Common myeloid progenitor, CD34-positive (primary cell): Measurements from ENCODE around the gene PDK3.
A peak's percentile ranks its signal among the peaks of the same experiment; 100 is the strongest.

Source experiments
- CTCF ChIA-PET: fragments of 350-600 bp; sonication (Branson Sonifier 250); formaldehyde crosslinking; loops from one replicate; lab custom pipeline; 2021; ENCODE audit warnings: antibody characterized with exemption; lab: Charles Lee
- POLR2A ChIA-PET: fragments of 350-600 bp; sonication (Branson Sonifier 250); formaldehyde crosslinking; loops from one replicate; lab custom pipeline; 2021; ENCODE audit warnings: antibody characterized with exemption; lab: Charles Lee
- DNase-seq, 3 donors: peaks; one replicate each; pipeline versions ENCODE4 v3.0.0 to v3.0.0-alpha.2; 2013
- H3K27ac ChIP-seq, 2 experiments: 1 replicate in 1 of 2; 2 replicates in 1 of 2; pipeline ENCODE4 v1.7.0; 2013; ENCODE audit warnings: inconsistent platforms in 2 of 2, low read length in 2 of 2, mild to moderate bottlenecking in 2 of 2, low read depth in 1 of 2, moderate library complexity in 1 of 2; ENCODE audit not compliant: severe bottlenecking in 2 of 2, insufficient read depth in 1 of 2, poor library complexity in 1 of 2
- H3K27me3 ChIP-seq, 5 experiments: replicated peaks in 2 of 5; 1 replicate in 3 of 5; 2 replicates in 2 of 5; pipeline versions ENCODE4 v1.6.1 to v1.7.0; 2013; ENCODE audit warnings: low read length in 4 of 5, mild to moderate bottlenecking in 2 of 5, moderate library complexity in 2 of 5, inconsistent platforms in 1 of 5; ENCODE audit not compliant: insufficient read depth in 5 of 5, control insufficient read depth in 4 of 5
- H3K36me3 ChIP-seq, 4 experiments: 1 replicate in 2 of 4; 2 replicates in 2 of 4; pipeline versions ENCODE4 v1.6.1 to v1.7.0; 2013; ENCODE audit warnings: low read length in 3 of 4, control low read depth in 1 of 4, mild to moderate bottlenecking in 1 of 4; ENCODE audit not compliant: control insufficient read depth in 4 of 4, insufficient read depth in 4 of 4
- H3K4me1 ChIP-seq, 4 experiments: 1 replicate in 3 of 4; 2 replicates in 1 of 4; pipeline versions ENCODE4 v1.6.1 to v1.7.1; 2013; ENCODE audit warnings: low read length in 3 of 4, mild to moderate bottlenecking in 3 of 4, control low read depth in 1 of 4, inconsistent platforms in 1 of 4, moderate library complexity in 1 of 4; ENCODE audit not compliant: control insufficient read depth in 4 of 4, insufficient read depth in 4 of 4; ENCODE audit errors: control extremely low read depth in 1 of 4
- H3K4me3 ChIP-seq, 7 experiments: 1 replicate in 4 of 7; 2 replicates in 3 of 7; pipeline versions ENCODE4 v1.5.1 to v1.7.0; 2013; ENCODE audit warnings: mild to moderate bottlenecking in 7 of 7, low read length in 6 of 7, moderate library complexity in 6 of 7, inconsistent platforms in 2 of 7, low read depth in 2 of 7, control low read depth in 1 of 7; ENCODE audit not compliant: insufficient read depth in 4 of 7, control insufficient read depth in 1 of 7; ENCODE audit errors: extremely low read depth in 1 of 7
- H3K9me3 ChIP-seq, 5 experiments: 1 replicate in 4 of 5; 2 replicates in 1 of 5; pipeline versions ENCODE4 v1.6.1 to v1.7.1; 2013; ENCODE audit warnings: low read length in 4 of 5, mild to moderate bottlenecking in 2 of 5, inconsistent platforms in 1 of 5, low read depth in 1 of 5, moderate library complexity in 1 of 5; ENCODE audit not compliant: control insufficient read depth in 4 of 5, insufficient read depth in 2 of 5; ENCODE audit errors: control extremely low read depth in 1 of 5
- WGBS: methylation state at CpG from one replicate; pipeline ENCODE4 v1.1.5; 2013; ENCODE audit not compliant: insufficient coverage; 5-methylcytosine and 5-hydroxymethylcytosine counted together

PDK3 gene

GRCh38 chrX:24498975-24499374 is 33.9 kb downstream of the PDK3 start:
- peaks cover 0 to 6% (median 0%) of the 10 kb centered on the region in 5 experiments for H3K27me3 ChIP-seq
- peaks cover 3 to 13% (median 7%) of the 10 kb centered on the region in 4 experiments for H3K36me3 ChIP-seq

DNA sequence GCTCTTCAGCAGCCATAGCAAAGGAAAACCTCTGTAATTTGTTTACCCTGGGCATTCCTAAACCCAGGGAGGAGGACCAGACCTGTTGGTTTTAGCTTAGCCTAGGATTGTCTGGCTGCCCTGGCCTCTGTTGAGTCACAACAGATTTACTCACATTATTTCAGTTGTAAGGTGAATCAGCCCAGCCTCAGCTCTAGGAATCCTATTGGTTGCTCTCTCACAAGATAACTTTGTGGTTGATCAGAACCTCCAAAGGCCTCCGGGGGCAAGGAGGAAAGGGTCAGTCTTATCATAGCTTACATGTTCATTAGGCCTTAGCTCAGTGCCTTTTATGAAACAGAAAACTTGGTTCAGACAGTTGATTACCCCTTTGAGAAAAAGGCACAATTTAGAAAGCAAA is 41.0 kb downstream of the PDK3 start:
- DNase-seq: peak in 1 of 3 donors; percentile 11
- Histone ChIP-seq H3K9me3 (no peaks in the 10 kb centered on the region), H3K4me1 (no peaks in the 10 kb centered on the region), H3K27ac (no peak overlapping the region), H3K4me3 (no peak overlapping the region), H3K36me3 (peaks cover 0 to 22% (median 5%) of the 10 kb centered on the region in 4 experiments), H3K27me3 (peaks cover 0 to 8% (median 0%) of the 10 kb centered on the region in 5 experiments)
- 100% methylated on average over 1 of the region's 1 CpG for WGBS
- ChIA-PET CTCF (interaction anchor here (1.1 to 1.4 kb wide), 3 partner anchors 8 to 113 kb away, joined by 3 to 5 read pairs (median 4); no protein-coding TSS in a partner anchor), POLR2A (no interaction called here)

More at GRCh38 chrX:24498975-24499374, 33.9 kb downstream of the PDK3 start:
- H3K4me3 ChIP-seq: no peak overlapping the region
- no CpG with 5 or more reads among the region's 2 CpGs for WGBS
- H3K4me1 ChIP-seq: peaks cover 4 to 12% (median 5%) of the 10 kb centered on the region in 4 experiments
- POLR2A ChIA-PET: no interaction called here
- no peaks in the 10 kb centered on the region for H3K9me3 ChIP-seq
- CTCF ChIA-PET: interaction anchor here (1.0 to 9.6 kb wide), 17 partner anchors 9 to 240 kb away, joined by 3 to 201 read pairs (median 4); no protein-coding TSS in a partner anchor
- no peak overlapping the region for H3K27ac ChIP-seq
- DNase-seq: peak; percentile 38 to 67 (median 61)

GRCh38 chrX:24508375-24508774 is 43.3 kb downstream of the PDK3 start:
- ChIA-PET CTCF (interaction anchor here (1.6 kb wide), 1 partner anchor 9 kb away, joined by 5 read pairs; no protein-coding TSS in a partner anchor), POLR2A (no interaction called here)
- no peak overlapping the region for H3K27ac ChIP-seq
- 100% methylated on average over 1 of the region's 8 CpGs for WGBS
- H3K9me3 ChIP-seq: no peaks in the 10 kb centered on the region
- peaks cover 0 to 22% (median 5%) of the 10 kb centered on the region in 4 experiments for H3K36me3 ChIP-seq
- H3K4me3 ChIP-seq: no peak overlapping the region
- DNase-seq: no peak
- H3K27me3 ChIP-seq: peaks cover 0 to 9% (median 0%) of the 10 kb centered on the region in 5 experiments
- no peaks in the 10 kb centered on the region for H3K4me1 ChIP-seq

- H3K9me3 ChIP-seq: no peaks in the 10 kb centered on the region
- peaks cover 0 to 8% (median 0%) of the 10 kb centered on the region in 5 experiments for H3K27me3 ChIP-seq
- no peak for DNase-seq
- CTCF ChIA-PET: no interaction called here
- 74% methylated on average over 3 of the region's 5 CpGs for WGBS
- H3K4me1 ChIP-seq: no peaks in the 10 kb centered on the region
- POLR2A ChIA-PET: no interaction called here
- peaks cover 0 to under 1% (median 0%) of the 10 kb centered on the region in 4 experiments for H3K36me3 ChIP-seq
- H3K4me3 ChIP-seq: no peak overlapping the region
- no peak overlapping the region for H3K27ac ChIP-seq
Measured at GRCh38 chrX:24513416-24513815, 48.3 kb downstream of the PDK3 start.

DNA sequence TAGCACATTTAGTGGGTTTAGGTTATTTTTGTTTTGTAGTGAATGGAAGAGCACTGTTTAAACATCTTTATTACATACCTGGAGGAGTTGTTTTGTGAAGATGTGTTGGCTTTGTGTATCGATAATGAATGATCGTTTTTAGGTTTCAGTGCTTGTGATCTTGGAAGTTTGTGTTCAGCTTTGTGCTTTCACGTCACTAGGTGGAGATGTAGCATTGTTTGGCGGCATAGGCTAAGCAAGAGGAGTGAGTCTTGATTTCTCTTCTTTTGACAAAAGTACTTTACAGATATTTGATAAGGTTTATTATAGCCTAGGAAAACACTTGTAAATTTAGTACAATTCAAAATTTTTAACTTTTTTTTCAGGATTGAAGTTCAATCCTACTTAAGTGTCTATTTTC is 50.4 kb downstream of the PDK3 start:
- Histone ChIP-seq H3K27ac (no peak overlapping the region), H3K27me3 (peaks cover 0 to 8% (median 0%) of the 10 kb centered on the region in 5 experiments), H3K9me3 (no peaks in the 10 kb centered on the region), H3K4me3 (no peak overlapping the region), H3K36me3 (peaks cover 0 to 2% (median 0%) of the 10 kb centered on the region in 4 experiments), H3K4me1 (no peaks in the 10 kb centered on the region)
- CTCF ChIA-PET: no interaction called here
- POLR2A ChIA-PET: no interaction called here
- WGBS: no CpG with 5 or more reads among the region's 4 CpGs
- DNase-seq: peak in 2 of 3 donors; percentile 12 to 13

GRCh38 chrX:24520472-24520871 is 55.4 kb downstream of the PDK3 start:
- no peaks in the 10 kb centered on the region for H3K27me3 ChIP-seq
- no peak overlapping the region for H3K27ac ChIP-seq
- no peaks in the 10 kb centered on the region for H3K4me1 ChIP-seq
- H3K9me3 ChIP-seq: no peaks in the 10 kb centered on the region
- no CpG with 5 or more reads among the region's 2 CpGs for WGBS
- no peak overlapping the region for H3K4me3 ChIP-seq
- CTCF ChIA-PET: interaction anchor here (0.6 kb wide), 1 partner anchor 9 kb away, joined by 3 read pairs; no protein-coding TSS in a partner anchor
- POLR2A ChIA-PET: no interaction called here
- H3K36me3 ChIP-seq: peaks cover 2 to 8% (median 3%) of the 10 kb centered on the region in 4 experiments
- DNase-seq: no peak

- CTCF ChIA-PET: no interaction called here
- DNase-seq: no peak
Measured at GRCh38 chrX:24525455-24525854, 60.4 kb downstream of the PDK3 start.

More at GRCh38 chrX:24525455-24525854, 60.4 kb downstream of the PDK3 start:
- no peak overlapping the region for H3K4me3 ChIP-seq
- WGBS: 88% methylated on average over 1 of the region's 2 CpGs
- no peaks in the 10 kb centered on the region for H3K4me1 ChIP-seq
- H3K27ac ChIP-seq: no peak overlapping the region
- no peaks in the 10 kb centered on the region for H3K9me3 ChIP-seq
- H3K36me3 ChIP-seq: peaks cover 4 to 23% (median 5%) of the 10 kb centered on the region in 4 experiments
- no peaks in the 10 kb centered on the region for H3K27me3 ChIP-seq
- POLR2A ChIA-PET: no interaction called here
